ENCODE results near the gene PKP3.

DNA sequence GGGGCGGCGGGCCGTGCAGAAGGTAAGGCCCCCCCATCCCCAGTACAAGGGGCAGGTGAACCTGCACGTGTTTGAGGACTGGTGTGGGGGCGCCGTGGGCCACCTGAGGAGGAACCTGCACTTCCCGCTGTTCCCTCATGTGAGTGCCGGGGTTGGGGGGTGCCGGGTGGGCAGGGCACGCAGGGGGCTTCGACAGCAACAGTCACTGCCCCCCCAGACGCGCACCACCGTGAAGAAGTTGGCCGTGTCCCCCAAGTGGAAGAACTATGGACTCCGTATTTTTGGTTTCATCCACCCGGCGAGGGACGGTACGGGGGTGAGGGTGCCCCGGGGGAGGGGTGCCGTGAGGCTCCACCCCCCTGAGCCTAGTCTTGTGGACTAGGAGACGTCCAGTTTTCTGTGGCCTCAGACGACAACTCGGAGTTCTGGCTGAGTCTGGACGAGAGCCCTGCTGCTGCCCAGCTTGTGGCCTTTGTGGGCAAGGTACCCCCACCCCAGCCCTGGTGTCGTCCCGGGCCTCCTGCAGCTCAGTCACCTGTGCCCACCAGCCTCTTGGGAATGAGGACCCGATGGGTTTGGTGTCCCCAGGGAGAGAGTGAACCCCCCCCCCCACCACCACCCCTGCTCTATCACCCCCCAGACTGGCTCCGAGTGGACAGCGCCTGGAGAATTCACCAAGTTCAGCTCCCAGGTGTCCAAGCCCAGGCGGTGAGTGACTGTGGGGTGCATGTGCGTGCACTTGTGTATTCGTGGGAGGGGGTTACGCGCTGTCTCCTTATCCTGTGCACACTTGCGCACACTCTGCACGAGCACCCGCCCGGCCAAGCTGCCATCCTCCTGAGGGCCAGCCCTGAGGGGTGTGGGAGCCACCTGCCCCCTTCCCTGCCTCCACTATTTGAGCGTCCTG, 20.9 kb upstream of the PKP3 start:
- TF ChIP-seq POLR2A (IDR thresholded peaks at IDR 0.05; ENCODE audit: low read length) = no peak
- TF ChIP-seq CTCF (IDR thresholded peaks at IDR 0.05) = no peak
- no peak for TF ChIP-seq CEBPB (IDR thresholded peaks at IDR 0.05)
- no peak for TF ChIP-seq JUN (IDR thresholded peaks at IDR 0.05)
- TF ChIP-seq RFX5 (IDR thresholded peaks at IDR 0.05) = no peak
